HG02970 (cell line): ENCODE measurements around the gene CLTA.
"Not testable (repeated sequence)": the region's sequence is repeated elsewhere in the genome, so short reads cannot be mapped to it uniquely, and the experiment has no call there.

ENCODE experiments used
- ATAC-seq: cut with Tn5 transposase; IDR thresholded peaks from one replicate; pipeline ENCODE4 v1.9.1; 2021; ENCODE audit warnings: mild to moderate bottlenecking, moderate library complexity, moderate number of reproducible peaks; ENCODE audit not compliant: unreplicated experiment, low FRiP score

CLTA gene

GRCh38 chr9:36156116-36156515 is 34.6 kb upstream of the CLTA start:
- ATAC-seq, result no peak

- no peak for ATAC-seq
Observed at GRCh38 chr9:36158122-36158521, 32.6 kb upstream of the CLTA start.

- no peak for ATAC-seq
Observed at GRCh38 chr9:36158917-36159316, 31.8 kb upstream of the CLTA start.

GRCh38 chr9:36159509-36159908 is 31.2 kb upstream of the CLTA start:
- not testable (repeated sequence) for ATAC-seq

DNA sequence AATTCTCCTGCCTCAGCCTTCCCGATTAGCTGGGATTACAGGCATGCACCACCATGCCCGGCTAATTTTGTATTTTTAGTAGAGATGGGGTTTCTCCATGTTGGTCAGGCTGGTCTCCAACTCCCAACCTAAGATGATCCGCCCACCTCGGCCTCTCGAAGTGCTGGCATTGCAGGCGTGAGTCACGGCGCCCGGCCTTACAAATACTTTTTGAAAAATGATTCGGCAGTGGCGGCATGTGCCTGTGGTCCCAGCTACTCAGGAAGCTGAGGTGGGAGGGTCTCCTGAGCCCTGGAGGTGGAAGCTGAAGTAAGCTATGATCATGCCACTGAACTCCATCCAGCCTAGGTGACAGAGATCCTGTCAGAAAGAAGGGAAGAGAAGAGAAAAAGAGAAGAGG is 30.6 kb upstream of the CLTA start:
- ATAC-seq, result not testable (repeated sequence)

- ATAC-seq, result no peak
Observed at GRCh38 chr9:36161187-36161586, 29.5 kb upstream of the CLTA start.

GRCh38 chr9:36162211-36162738 is 28.4 kb upstream of the CLTA start:
- ATAC-seq, result no peak

- ATAC-seq, result no peak
Observed at GRCh38 chr9:36163049-36163785, 27.5 kb upstream of the CLTA start.

- ATAC-seq, result no peak
Observed at GRCh38 chr9:36163786-36164170, 26.9 kb upstream of the CLTA start.

- no peak for ATAC-seq
Observed at GRCh38 chr9:36164372-36164771, 26.3 kb upstream of the CLTA start.

DNA sequence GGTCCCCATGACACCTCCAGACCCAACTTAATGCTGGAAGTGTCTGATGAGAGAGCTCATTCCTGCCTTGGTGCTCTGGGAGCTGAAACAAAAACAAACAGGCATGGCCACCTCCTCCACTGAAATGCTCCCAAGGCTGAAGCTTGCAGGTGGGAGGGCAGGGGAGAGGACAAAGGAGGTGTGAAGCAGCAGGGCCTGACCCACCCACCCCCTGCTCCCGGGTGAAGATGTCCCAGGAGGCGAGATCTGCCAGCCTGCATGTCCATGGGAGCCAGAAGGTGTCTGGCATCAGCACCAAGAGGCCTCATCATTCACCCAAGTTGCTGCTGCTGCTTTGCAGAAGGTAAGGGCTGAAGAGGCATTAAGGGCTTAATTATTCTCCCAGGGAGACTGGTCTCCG is 25.7 kb upstream of the CLTA start:
- no peak for ATAC-seq

DNA sequence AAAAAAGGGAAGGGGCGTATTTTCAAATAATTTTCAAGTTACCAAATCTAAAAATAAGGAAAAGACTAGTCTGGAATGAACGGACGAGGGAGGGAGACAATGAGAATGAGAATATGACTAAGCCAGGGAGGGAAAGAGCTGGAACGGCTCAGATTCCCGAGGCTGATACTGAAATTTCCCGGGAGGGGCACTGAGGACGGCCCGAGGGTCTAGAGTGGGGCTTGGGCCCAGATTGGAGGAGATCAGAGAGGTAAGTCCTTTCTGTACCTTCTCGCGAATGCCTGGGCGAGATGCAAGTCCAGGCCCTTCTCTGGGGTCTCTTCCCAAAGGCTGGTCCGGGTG is 24.9 kb upstream of the CLTA start:
- ATAC-seq, result no peak

- peak; percentile 67 for ATAC-seq
Observed at GRCh38 chr9:36166168-36166927, 24.4 kb upstream of the CLTA start.

GRCh38 chr9:36169166-36169565 is 21.6 kb upstream of the CLTA start, which contains the start of gene CCIN:
Gene CCIN, plus strand, starts transcription at chr9:36169388. Its CDS starts 115 bp downstream, at chr9:36169503.
- no peak for ATAC-seq

GRCh38 chr9:36169708-36170107 is 21.0 kb upstream of the CLTA start:
- ATAC-seq, result no peak

- ATAC-seq, result no peak
Observed at GRCh38 chr9:36170531-36170930, 20.2 kb upstream of the CLTA start.

GRCh38 chr9:36173861-36174260 is 16.9 kb upstream of the CLTA start:
- no peak for ATAC-seq

- ATAC-seq, result no peak
Observed at GRCh38 chr9:36174271-36174670, 16.4 kb upstream of the CLTA start.

DNA sequence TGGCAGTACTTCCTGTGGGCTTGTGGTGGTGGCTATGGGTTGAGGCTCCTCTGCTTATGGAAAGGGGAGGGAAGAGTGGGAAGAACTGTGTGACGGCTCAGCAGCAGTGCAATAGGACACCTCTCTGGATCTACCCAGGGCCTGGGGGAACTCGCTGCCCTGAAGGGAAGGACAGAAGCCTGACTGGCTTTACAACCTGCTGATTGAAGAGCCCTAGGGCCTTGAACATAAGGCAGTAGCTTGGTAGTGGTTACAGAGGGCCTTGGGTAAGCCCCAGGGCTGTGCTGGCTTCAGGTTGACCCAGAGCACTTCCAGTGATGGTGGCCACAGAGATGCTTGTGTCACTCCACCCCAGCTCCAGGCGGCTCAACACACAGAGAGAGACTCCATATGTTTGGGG is 16.0 kb upstream of the CLTA start:
- ATAC-seq, result no peak

DNA sequence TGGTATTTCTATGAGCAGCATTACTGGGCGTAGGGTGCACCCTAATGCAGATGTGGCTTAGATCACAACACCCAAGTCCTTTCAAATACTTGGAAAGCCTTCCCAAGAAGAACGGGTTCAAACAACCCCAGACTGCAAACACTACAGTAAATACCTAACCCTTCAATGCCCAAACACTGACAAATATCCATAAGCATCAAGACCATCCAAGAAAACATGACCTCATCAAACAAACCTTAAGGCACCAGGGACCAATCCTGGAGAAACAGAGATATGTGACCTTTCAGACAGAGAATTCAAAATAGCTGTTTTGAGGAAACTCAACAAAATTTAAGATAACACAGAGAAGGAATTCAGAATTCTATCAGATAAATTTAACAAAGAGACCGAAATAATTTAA is 15.5 kb upstream of the CLTA start:
- ATAC-seq, result not testable (repeated sequence)

DNA sequence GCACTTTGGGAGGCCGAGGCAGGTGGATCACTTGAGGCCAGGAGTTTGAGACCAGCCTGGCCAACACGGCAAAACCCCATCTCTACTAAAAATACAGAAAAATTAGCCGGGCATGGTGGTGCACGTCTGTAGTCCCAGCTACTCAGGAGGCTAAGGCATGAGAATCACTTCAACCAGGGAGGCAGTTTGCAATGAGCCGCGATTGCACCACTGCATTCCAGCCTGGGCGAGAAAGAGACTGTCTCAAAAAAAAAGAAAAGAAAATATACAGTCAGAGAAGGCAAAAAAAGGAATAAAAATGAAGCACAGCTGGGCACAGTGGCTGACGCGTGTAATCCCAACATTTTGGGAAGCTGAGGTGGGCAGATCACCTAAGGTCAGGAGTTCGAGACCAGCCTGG is 14.2 kb upstream of the CLTA start:
- not testable (repeated sequence) for ATAC-seq

DNA sequence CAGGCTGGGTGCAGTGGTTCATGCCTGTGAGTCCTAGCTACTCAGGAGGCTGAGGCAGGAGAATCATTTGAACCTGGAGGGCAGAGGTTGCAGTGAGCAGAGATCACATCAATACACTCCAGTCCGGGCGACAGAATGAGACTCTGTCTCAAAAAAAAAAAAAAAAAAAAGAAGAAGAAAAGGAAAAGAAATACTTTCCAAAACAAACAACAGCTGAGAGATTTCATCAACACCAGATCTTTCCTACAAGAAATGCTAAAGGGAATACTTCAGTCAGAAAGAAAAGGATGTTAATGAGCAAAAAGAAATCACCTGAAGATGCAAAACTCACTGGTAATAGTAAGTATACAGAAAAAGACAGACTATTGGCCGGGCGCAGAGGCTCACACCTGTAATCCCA is 13.2 kb upstream of the CLTA start:
- ATAC-seq, result no peak
